Fibroblast of the conjunctiva (primary cell): Measurements from ENCODE around the gene TOB2.

ENCODE experiments used
- DNase-seq: peaks from one replicate; pipeline ENCODE4 v3.0.0-alpha.2; 2010; ENCODE audit warnings: low read depth

TOB2 gene

GRCh38 chr22:41384128-41384527 lies 62.5 kb downstream of the TOB2 start:
- no peak for DNase-seq
